Erythroblast (primary cell): ENCODE results near the gene CNTN4.

Experiments
- GATA1 ChIP-seq: IDR thresholded peaks from 2 replicates; pipeline ENCODE4 v1.6.1; 2011; ENCODE audit warnings: low read depth, mild to moderate bottlenecking, control low read depth, low read length, moderate library complexity
- POLR2A ChIP-seq: IDR thresholded peaks from 2 replicates; pipeline ENCODE4 v1.6.1; 2011; ENCODE audit warnings: mild to moderate bottlenecking, low read length

GRCh38 chr3:2205692-2206091 lies 107.0 kb downstream of the CNTN4 start:
- TF ChIP-seq POLR2A (no peak), GATA1 (no peak)
